Common myeloid progenitor, CD34-positive (primary cell): ENCODE results near the gene GPR84.

ENCODE experiments used
- CTCF ChIA-PET: fragments of 350-600 bp; sonication (Branson Sonifier 250); formaldehyde crosslinking; loops from one replicate; lab custom pipeline; 2021; ENCODE audit warnings: antibody characterized with exemption; lab: Charles Lee
- POLR2A ChIA-PET: fragments of 350-600 bp; sonication (Branson Sonifier 250); formaldehyde crosslinking; loops from one replicate; lab custom pipeline; 2021; ENCODE audit warnings: antibody characterized with exemption; lab: Charles Lee
- DNase-seq, 3 donors: peaks; one replicate each; pipeline versions ENCODE4 v3.0.0 to v3.0.0-alpha.2; 2013
- H3K27ac ChIP-seq, 2 experiments: 1 replicate in 1 of 2; 2 replicates in 1 of 2; pipeline ENCODE4 v1.7.0; 2013; ENCODE audit warnings: inconsistent platforms in 2 of 2, low read length in 2 of 2, mild to moderate bottlenecking in 2 of 2, low read depth in 1 of 2, moderate library complexity in 1 of 2; ENCODE audit not compliant: severe bottlenecking in 2 of 2, insufficient read depth in 1 of 2, poor library complexity in 1 of 2
- H3K27me3 ChIP-seq, 5 experiments: replicated peaks in 2 of 5; 1 replicate in 3 of 5; 2 replicates in 2 of 5; pipeline versions ENCODE4 v1.6.1 to v1.7.0; 2013; ENCODE audit warnings: low read length in 4 of 5, mild to moderate bottlenecking in 2 of 5, moderate library complexity in 2 of 5, inconsistent platforms in 1 of 5; ENCODE audit not compliant: insufficient read depth in 5 of 5, control insufficient read depth in 4 of 5
- H3K36me3 ChIP-seq, 4 experiments: 1 replicate in 2 of 4; 2 replicates in 2 of 4; pipeline versions ENCODE4 v1.6.1 to v1.7.0; 2013; ENCODE audit warnings: low read length in 3 of 4, control low read depth in 1 of 4, mild to moderate bottlenecking in 1 of 4; ENCODE audit not compliant: control insufficient read depth in 4 of 4, insufficient read depth in 4 of 4
- H3K4me1 ChIP-seq, 4 experiments: 1 replicate in 3 of 4; 2 replicates in 1 of 4; pipeline versions ENCODE4 v1.6.1 to v1.7.1; 2013; ENCODE audit warnings: low read length in 3 of 4, mild to moderate bottlenecking in 3 of 4, control low read depth in 1 of 4, inconsistent platforms in 1 of 4, moderate library complexity in 1 of 4; ENCODE audit not compliant: control insufficient read depth in 4 of 4, insufficient read depth in 4 of 4; ENCODE audit errors: control extremely low read depth in 1 of 4
- H3K4me3 ChIP-seq, 7 experiments: 1 replicate in 4 of 7; 2 replicates in 3 of 7; pipeline versions ENCODE4 v1.5.1 to v1.7.0; 2013; ENCODE audit warnings: mild to moderate bottlenecking in 7 of 7, low read length in 6 of 7, moderate library complexity in 6 of 7, inconsistent platforms in 2 of 7, low read depth in 2 of 7, control low read depth in 1 of 7; ENCODE audit not compliant: insufficient read depth in 4 of 7, control insufficient read depth in 1 of 7; ENCODE audit errors: extremely low read depth in 1 of 7
- H3K9me3 ChIP-seq, 5 experiments: 1 replicate in 4 of 5; 2 replicates in 1 of 5; pipeline versions ENCODE4 v1.6.1 to v1.7.1; 2013; ENCODE audit warnings: low read length in 4 of 5, mild to moderate bottlenecking in 2 of 5, inconsistent platforms in 1 of 5, low read depth in 1 of 5, moderate library complexity in 1 of 5; ENCODE audit not compliant: control insufficient read depth in 4 of 5, insufficient read depth in 2 of 5; ENCODE audit errors: control extremely low read depth in 1 of 5
- WGBS: methylation state at CpG from one replicate; pipeline ENCODE4 v1.1.5; 2013; ENCODE audit not compliant: insufficient coverage; 5-methylcytosine and 5-hydroxymethylcytosine counted together

Gene GPR84

GRCh38 chr12:54388237-54389133 lies 24.2 kb upstream of the GPR84 start:
- Histone ChIP-seq H3K4me3 (peak overlapping the region in 1 of 7 experiments; percentile 2), H3K4me1 (peaks cover 3 to 93% (median 62%) of the 10 kb centered on the region in 4 experiments), H3K36me3 (no peaks in the 10 kb centered on the region), H3K27ac (peak overlapping the region in 1 of 2 experiments; percentile 37), H3K27me3 (no peaks in the 10 kb centered on the region), H3K9me3 (no peaks in the 10 kb centered on the region)
- CTCF ChIA-PET, result interaction anchor here (0.6 to 4.5 kb wide), 10 partner anchors 8 to 174 kb away, joined by 3 to 27 read pairs (median 5); no protein-coding TSS in a partner anchor
- POLR2A ChIA-PET, result interaction anchor here (0.7 kb wide), 1 partner anchor 804 kb away, joined by 3 read pairs; no protein-coding TSS in a partner anchor
- 100% methylated on average over 1 of the region's 4 CpGs for WGBS
- DNase-seq, result no peak

- no peak for DNase-seq
- Histone ChIP-seq H3K4me1 (peaks cover 3 to 86% (median 53%) of the 10 kb centered on the region in 4 experiments), H3K27me3 (no peaks in the 10 kb centered on the region), H3K4me3 (no peak overlapping the region), H3K36me3 (peaks cover 0 to 9% (median under 1%) of the 10 kb centered on the region in 4 experiments), H3K9me3 (no peaks in the 10 kb centered on the region), H3K27ac (no peak overlapping the region)
- POLR2A ChIA-PET, result no interaction called here
- CTCF ChIA-PET, result interaction anchor here (0.9 to 4.5 kb wide), 10 partner anchors 13 to 165 kb away, joined by 3 to 27 read pairs (median 4); no protein-coding TSS in a partner anchor
- 100% methylated on average over 3 of the region's 3 CpGs for WGBS
These were observed 22.8 kb upstream of the GPR84 start for GRCh38 chr12:54387114-54387467.

- DNase-seq, result no peak
- POLR2A ChIA-PET, result no interaction called here
- Histone ChIP-seq H3K36me3 (peaks cover 0 to 12% (median under 1%) of the 10 kb centered on the region in 4 experiments), H3K27ac (peak overlapping the region in 1 of 2 experiments; percentile 26), H3K9me3 (no peaks in the 10 kb centered on the region), H3K4me1 (peaks cover 0 to 81% (median 48%) of the 10 kb centered on the region in 4 experiments), H3K4me3 (no peak overlapping the region), H3K27me3 (no peaks in the 10 kb centered on the region)
- 100% methylated on average over 1 of the region's 3 CpGs for WGBS
- CTCF ChIA-PET, result interaction anchor here (0.6 to 4.5 kb wide), 12 partner anchors 13 to 164 kb away, joined by 3 to 27 read pairs (median 3); no protein-coding TSS in a partner anchor
These were observed 22.3 kb upstream of the GPR84 start for GRCh38 chr12:54386403-54387113.

GRCh38 chr12:54385251-54385914 lies 21.1 kb upstream of the GPR84 start:
- H3K4me3 ChIP-seq, result peak overlapping the region in 1 of 7 experiments; percentile 39
- POLR2A ChIA-PET, result interaction anchor here (0.6 kb wide), 1 partner anchor 120 kb away, joined by 3 read pairs; no protein-coding TSS in a partner anchor
- no peaks in the 10 kb centered on the region for H3K27me3 ChIP-seq
- H3K36me3 ChIP-seq, result peaks cover 0 to 16% (median under 1%) of the 10 kb centered on the region in 4 experiments
- no peak overlapping the region for H3K27ac ChIP-seq
- 88% methylated on average over 8 of the region's 10 CpGs for WGBS
- H3K9me3 ChIP-seq, result no peaks in the 10 kb centered on the region
- no peak for DNase-seq
- CTCF ChIA-PET, result interaction anchor here (0.6 to 4.5 kb wide), 13 partner anchors 8 to 171 kb away, joined by 3 to 27 read pairs (median 5); no protein-coding TSS in a partner anchor
- H3K4me1 ChIP-seq, result peaks cover 0 to 75% (median 40%) of the 10 kb centered on the region in 4 experiments

GRCh38 chr12:54384591-54385041 lies 20.3 kb upstream of the GPR84 start, which contains the start of gene ZNF385A:
TSS of gene ZNF385A (minus strand) at chr12:54384733. CDS start at chr12:54384514, 219 bp downstream.
- no CpG with 5 or more reads among the region's 1 CpG for WGBS
- ChIA-PET POLR2A (interaction anchor here (0.6 kb wide), 1 partner anchor 119 kb away, joined by 3 read pairs; no protein-coding TSS in a partner anchor), CTCF (interaction anchor here (0.6 to 4.5 kb wide), 13 partner anchors 9 to 170 kb away, joined by 3 to 27 read pairs (median 5); partner anchors contain the start of gene COPZ1)
- H3K27ac ChIP-seq, result peak within 1 kb of the TSS in 1 of 2 experiments; percentile 52
- peaks cover 0 to 18% (median under 1%) of the 10 kb centered on the region in 4 experiments for H3K36me3 ChIP-seq
- no peaks in the 10 kb centered on the region for H3K9me3 ChIP-seq
- H3K27me3 ChIP-seq, result no peaks in the 10 kb centered on the region
- peak within 1 kb of the TSS in 2 of 7 experiments; percentile 39 to 42 for H3K4me3 ChIP-seq
- peaks cover 0 to 68% (median 32%) of the 10 kb centered on the region in 4 experiments for H3K4me1 ChIP-seq
- DNase-seq, result peak; percentile 52 to 78 (median 76)

GRCh38 chr12:54383041-54383609 lies 18.8 kb upstream of the GPR84 start:
- Histone ChIP-seq H3K4me3 (no peak overlapping the region), H3K27ac (no peak overlapping the region), H3K36me3 (peaks cover 0 to 25% (median 3%) of the 10 kb centered on the region in 4 experiments), H3K4me1 (peaks cover 0 to 57% (median 30%) of the 10 kb centered on the region in 4 experiments), H3K9me3 (no peaks in the 10 kb centered on the region), H3K27me3 (no peaks in the 10 kb centered on the region)
- 100% methylated on average over 2 of the region's 3 CpGs for WGBS
- ChIA-PET CTCF (interaction anchor here (1.0 to 13.6 kb wide), 10 partner anchors 9 to 124 kb away, joined by 4 to 160 read pairs (median 20); partner anchors contain the start of gene COPZ1), POLR2A (no interaction called here)
- DNase-seq, result peak; percentile 45 to 84 (median 80)
